Hematopoietic multipotent progenitor cell treated with erythropoietin and hydrocortisone succinate and interleukin-3 and kit ligand, for 6 days (in vitro differentiated cells): ENCODE data around the gene EPHA1.
A peak's percentile ranks its signal among the peaks of the same experiment; 100 is the strongest.

Source experiments
- DNase-seq: peaks from one replicate; pipeline ENCODE4 v3.0.0-alpha.2; 2015

Gene EPHA1

DNA sequence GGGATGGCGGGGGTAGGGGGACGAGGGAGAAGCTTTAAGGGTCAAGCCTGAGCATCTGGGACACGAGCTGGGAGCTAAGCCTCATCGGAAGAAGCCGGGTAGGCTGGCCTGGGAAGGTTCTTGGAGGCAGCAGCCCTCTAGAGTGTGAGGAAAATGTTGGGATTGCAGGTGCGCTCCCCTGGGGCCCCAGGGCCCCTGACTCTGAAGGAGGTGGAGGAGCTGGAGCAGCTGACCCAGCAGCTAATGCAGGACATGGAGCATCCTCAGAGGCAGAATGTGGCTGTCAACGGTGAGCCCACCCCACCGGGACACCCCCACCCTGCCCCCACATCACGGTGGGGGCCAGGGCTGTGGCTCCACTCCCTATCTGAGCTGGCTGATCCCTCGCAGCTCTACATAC is 20.6 kb downstream of the EPHA1 start:
- no peak for DNase-seq

- no peak for DNase-seq
Observed at GRCh38 chr7:143387156-143387975, 21.3 kb downstream of the EPHA1 start.

DNA sequence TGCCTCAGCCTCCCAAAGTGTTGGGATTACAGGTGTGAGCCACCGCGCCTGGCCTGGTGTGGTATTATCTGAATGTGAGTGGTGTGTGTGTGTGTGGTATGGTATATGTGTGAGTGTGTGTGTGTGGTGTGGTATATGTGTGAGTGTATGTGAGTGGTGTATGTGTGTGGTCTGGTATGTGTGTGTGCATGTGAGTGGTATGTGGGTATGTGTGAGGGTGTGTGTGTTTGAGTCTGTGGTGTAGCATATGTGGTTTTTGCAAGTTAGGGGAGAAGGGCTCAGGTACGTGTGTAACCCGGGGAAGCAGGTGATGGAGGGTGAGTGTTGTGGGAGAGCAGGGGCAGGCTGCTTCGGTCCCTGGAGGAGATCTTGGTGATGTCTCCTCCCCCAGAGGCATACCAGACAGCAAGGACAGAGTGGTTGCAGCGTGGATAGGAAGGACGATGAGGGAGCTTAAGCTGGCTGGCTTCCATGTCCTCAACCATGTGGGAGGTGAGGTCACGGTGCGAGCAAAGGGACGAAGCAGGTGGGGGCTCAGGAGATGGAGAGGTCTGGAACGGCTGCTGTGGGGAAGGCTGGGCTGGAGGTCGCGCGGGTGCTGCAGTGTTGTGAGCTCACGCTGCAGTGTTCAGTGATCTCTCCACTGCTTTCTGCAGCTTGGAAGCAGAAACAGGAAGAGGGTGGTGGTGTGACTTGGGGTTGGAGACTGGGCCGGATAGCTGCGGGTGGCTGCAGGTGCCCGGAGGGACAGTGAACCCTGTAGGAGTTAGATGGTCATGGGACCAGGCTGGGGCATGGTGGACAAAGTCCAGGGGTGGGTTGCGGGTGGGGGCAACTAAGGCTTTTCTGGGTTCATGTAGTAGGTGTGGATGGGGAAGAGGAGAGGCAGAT is 22.5 kb downstream of the EPHA1 start:
- peak; percentile 42 for DNase-seq

DNA sequence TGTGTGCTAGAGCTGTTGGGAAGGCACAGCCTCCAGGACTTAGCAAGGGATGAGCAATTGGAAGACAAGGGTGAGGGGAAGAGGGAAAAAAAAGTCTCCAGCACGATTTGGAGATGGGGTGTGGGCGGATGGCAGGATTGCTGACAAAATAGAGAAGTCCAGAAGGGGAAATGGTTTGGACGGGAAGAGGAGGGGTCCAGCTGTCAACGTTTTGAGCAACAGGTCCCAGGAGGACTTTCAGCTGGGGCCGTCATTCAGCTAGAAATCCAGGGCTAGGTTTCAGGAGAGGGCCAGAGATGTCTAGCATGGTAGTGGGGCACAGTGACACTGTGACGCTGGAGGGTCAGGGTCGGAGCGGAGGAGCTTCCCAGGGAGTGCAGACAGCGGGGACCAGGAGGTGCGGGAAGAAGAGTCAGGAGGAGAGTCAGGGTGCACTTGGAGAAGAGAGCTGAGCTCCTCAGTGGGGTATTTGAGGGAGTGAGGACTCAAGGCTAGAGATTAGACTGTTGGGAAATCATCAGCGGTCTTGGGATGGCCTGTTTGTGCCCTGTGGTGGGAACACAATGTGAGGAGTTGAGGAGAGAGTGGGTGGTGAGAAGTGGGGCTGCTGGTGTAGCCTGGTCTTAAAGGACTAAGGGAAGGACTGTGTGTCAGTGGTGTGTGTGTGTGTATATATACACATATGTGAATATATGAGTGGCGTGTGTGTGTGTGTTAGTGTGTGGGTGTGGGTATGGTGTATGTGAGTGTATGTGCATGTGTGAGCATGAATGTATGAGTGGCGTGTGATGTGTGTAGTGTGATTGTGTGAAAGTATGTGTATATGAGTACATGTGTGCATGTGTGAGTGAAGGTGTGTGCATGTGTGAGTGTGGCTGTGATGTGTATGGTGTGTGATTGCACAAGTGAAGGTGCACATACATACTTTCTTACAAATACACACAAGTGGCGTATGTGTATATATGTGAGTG is 23.7 kb downstream of the EPHA1 start:
- DNase-seq, result peak; percentile 28

DNA sequence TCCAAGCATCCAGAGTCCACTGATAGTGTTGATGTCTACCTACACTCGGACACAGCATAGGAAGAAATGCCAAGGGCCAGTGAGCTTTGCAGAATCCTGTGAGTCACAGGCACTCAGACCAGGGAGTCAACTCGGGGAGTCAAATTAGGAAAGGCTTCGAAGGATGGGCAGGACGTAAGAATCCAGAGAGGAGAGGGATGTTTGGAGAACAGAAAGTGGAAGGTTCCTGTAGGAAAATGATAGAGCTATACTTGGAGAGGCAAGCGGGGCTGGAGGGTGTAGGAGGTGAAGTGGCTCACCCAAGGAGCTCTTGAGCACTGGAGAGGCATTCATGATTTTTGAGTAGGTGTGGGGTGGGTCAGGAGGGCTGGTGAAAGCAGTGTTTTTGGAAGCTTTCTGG is 24.5 kb downstream of the EPHA1 start:
- DNase-seq, result no peak

DNA sequence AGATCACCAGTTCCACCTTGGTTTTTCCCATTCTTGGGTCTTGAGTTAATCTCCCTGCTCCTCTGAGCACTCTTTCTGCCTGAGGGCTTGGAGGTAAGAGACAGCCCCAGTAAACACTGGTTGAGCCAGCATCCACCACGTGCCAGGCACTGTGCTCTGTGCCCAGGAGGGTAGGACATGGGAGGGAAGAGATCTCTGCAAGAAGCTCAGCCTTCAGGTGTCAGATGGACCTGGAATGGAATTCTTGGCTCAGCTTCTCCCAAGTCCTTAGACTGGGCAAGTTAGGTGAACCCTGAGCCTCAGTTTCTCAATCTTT is 25.1 kb downstream of the EPHA1 start:
- DNase-seq, result no peak

DNA sequence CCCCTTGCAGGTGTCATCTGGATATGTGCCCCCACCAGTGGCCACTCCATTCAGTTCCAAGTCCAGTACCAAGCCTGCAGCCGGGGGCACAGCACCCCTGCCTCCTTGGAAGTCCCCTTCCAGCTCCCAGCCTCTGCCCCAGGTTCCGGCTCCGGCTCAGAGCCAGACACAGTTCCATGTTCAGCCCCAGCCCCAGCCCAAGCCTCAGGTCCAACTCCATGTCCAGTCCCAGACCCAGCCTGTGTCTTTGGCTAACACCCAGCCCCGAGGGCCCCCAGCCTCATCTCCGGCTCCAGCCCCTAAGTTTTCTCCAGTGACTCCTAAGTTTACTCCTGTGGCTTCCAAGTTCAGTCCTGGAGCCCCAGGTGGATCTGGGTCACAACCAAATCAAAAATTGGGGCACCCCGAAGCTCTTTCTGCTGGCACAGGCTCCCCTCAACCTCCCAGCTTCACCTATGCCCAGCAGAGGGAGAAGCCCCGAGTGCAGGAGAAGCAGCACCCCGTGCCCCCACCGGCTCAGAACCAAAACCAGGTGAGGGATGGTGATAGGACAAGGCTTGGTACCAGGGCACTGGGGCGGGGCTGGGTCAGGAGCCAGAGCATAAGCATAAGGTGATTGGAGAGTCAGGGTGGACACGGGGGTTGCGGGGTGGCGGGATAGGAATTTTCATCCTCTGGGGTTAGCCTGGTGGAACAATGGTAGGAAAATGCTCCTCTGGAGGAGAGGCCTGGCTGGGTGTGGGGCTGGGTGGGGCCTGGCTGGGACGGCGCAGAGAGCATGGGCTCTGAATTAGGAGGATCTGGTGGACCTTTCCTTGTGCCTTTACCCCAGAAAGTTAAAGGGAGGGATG is 25.6 kb downstream of the EPHA1 start:
- DNase-seq, result no peak

GRCh38 chr7:143382126-143382790 is 26.4 kb downstream of the EPHA1 start:
- no peak for DNase-seq

DNA sequence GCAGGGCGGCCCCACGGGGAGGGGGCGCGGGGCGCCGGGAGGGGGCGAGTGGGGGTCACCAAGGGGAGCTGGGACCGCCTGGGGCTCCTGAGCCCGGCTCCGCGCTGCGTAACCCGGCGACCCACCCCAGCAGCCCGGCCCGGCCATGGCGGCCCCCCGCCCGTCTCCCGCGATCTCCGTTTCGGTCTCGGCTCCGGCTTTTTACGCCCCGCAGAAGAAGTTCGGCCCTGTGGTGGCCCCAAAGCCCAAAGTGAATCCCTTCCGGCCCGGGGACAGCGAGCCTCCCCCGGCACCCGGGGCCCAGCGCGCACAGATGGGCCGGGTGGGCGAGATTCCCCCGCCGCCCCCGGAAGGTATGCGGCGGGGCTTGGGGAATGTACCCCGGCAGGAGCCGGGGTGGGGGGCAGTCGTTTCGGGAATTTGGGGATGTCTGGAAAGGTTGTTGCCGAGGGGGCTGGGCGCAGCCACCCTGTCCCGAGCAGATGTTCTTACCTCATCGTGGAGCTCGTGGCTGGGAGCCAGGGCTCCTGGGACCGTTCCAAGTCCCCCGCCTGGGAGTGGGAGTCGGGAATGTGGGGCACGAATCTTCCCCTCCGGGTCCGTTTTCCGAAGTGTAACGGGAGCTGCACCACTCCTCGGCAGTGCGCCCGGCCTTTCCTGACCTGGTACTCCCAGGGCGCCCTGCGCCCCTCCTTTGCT is 27.1 kb downstream of the EPHA1 start:
- no peak for DNase-seq

DNA sequence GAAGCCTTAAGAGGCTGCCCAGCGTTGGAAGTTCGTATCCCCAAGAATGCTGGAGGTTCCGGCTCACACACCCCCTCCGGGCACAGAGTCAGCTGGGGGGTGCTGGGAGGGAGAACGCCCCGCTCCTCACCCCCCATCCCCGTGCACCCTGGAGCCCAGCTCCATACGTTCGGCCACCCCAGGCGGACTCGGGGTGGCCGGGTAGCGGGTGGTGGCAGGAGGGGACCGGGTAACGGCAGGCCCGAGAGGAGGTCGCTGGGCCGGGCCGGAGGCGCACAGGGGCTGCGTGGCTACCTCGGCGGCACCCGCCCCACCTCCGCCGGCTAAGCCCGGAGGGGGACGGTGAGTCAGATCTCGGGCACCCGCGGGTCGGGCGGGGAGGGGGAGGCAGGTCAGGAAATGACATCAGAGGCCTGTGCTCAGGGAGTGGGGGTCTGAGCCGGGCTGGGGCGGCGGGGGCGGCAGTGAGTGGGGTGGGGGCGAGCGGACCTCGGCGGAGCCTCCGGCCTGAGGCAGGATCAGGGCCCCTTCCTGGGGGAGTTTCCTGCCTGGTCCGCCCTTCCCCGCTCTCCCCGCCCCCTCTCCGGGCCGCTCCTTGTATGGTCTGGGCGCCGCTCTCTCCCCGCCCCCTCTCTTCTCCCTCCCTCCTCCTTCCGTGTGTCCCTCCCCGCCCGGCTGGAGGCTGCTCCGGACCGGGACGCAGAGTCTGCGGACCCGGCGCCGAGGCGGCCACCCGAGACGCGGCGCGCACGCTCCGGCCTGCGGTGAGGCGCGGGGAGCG is 27.8 kb downstream of the EPHA1 start, which contains the start of gene ZYX:
Gene ZYX (plus strand): TSS at position 700 of the 781 bp plus-strand sequence. CDS start 227 bp downstream, outside the sequence.
- DNase-seq, result peak; percentile 93

DNA sequence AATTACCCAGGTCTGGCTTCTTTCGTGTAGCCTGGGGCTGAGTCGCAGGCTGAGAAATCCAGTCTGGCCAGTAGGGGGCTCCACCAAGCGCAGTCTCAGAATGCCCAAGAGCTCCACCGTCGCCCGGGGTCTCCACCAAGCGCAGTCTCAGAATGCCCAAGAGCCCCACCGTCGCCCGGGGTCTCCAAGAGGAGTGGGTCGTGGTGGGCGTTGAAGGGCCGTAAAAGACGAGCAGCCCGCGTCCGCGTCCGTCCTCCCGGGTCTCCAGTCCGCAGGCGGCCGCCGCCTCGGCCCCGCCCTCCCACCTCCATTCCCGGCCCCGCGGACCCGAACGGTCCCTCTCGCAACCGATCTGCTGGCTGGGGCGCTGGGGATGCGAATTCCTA is 28.4 kb downstream of the EPHA1 start:
- peak; percentile 90 for DNase-seq

DNA sequence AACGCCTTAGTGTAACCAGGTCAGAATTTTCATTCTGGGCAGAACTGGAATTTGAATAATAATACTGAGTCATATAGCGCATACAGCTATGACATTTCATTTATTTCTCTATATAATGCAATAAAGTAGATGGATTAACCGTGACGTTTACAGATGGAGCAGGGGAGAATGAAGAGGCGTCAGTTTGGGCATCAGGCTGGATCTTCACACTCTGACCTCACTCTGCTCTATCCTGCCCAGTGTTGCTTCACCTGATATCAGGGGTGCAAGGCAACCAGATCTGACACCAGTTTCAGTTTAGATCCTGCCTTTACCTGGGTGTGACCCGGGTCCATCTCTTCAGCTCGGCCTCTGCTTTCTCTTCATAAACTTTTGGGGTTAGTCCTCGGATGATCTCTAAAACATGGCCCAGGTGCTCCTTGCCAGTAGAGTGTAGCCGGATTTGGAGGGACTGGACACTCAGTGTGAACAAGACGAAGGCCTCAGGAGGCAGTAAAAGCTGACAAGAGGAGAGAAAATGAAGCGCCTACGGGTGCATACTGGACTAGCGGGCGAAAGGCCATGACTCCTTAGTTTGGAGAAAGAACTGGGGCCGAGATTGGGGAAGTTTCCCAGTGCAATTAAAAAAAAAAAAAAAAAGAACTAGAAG is 28.9 kb downstream of the EPHA1 start:
- no peak for DNase-seq

DNA sequence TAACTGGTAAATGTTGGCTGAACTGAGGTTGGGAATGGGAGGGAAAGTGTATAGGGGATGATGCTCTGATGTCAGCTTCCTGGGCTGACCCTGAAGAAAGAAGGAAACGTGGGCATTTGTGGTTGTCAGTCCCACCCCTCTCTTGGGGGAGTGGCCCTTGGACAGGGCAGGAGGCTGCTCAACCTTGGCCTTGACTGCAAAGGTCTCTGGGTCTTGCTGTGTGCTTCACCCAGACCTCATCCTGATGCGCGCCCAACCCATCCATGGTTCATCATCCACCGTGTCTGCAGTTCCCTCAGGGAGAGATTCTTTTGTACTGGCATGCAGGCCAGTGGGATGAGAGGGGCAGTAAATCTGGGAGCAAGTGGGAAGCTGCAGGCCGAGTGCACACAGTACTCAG is 32.3 kb downstream of the EPHA1 start:
- DNase-seq, result no peak

- peak; percentile 65 for DNase-seq
Observed at GRCh38 chr7:143375298-143376034, 33.2 kb downstream of the EPHA1 start.

DNA sequence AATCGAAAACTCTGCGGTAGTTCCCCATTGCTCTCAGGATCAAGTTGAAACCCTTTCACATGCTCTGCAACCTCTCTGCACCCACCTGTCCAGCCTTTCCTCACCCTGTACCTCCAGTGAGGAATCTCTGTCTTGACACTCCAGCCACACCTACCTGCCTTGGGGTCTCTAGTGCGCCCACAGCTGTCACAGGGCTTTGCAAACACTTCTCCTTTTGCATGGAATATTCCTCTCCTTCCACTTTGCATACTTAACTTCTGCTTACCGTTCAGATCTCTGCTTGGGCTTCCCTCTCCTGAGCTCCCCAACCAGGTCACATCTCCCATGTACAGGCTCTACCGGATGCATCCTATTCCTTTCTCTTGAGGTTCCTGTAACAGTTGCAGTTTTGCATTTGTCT is 34.1 kb downstream of the EPHA1 start:
- no peak for DNase-seq

DNA sequence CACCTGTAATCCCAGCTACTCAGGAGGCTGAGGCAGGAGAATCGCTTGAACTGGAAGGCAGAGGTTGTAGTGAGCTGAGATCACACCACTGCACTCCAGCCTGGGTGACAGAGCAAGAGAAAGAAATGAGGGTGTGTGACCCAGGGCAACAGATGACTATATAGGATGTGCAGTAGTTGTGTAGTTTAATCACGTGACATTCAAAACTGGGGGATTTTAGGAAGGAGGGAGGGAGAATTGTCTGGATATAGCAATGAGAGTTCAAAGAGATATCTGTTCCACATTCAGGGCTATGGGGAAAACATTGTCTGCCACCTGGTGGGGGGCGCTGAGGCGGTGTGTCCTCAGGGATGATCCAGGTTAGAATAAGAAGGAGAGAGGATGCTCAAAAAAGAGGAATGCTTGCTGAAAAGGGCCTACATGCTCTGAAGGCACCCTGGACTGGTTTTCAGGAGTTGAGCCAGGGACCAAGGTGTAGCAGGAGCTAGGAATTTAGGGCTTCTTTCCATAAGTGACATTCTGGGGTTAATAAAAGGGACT is 35.3 kb downstream of the EPHA1 start:
- DNase-seq, result no peak

DNA sequence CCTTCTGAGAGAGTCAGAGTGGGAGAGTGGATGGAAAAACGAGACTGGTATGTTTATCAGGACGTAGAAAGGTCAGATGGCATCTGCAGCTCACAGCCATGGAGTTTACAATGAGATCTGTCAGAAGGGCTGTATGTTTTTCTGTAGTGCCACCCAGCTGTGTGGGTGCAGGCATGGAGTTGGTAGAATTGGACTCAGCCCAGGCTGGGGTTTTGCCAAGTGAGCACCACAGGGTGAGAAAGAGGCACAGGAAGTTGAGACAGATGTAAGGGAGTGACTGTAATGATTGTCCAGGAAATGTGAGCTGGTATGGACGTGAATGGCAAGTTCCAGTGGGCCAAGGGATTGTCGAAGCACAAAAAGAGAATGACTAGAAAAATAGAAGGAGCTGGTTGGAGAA is 36.6 kb downstream of the EPHA1 start:
- peak; percentile 80 for DNase-seq
